GM20431 (cell line): ENCODE measurements around the gene SPTAN1.
"Not testable (repeated sequence)": the region's sequence is repeated elsewhere in the genome, so short reads cannot be mapped to it uniquely, and the experiment has no call there.

Source experiments
- in situ Hi-C: fragments of 300-500 bp; cut with MseI, MboI; formaldehyde crosslinking; loops from one replicate; pipeline ENCODE4 v1.15.0; 2020; ENCODE audit warnings: low sequenced_read_pairs; ENCODE audit not compliant: unreplicated experiment

SPTAN1 gene

DNA sequence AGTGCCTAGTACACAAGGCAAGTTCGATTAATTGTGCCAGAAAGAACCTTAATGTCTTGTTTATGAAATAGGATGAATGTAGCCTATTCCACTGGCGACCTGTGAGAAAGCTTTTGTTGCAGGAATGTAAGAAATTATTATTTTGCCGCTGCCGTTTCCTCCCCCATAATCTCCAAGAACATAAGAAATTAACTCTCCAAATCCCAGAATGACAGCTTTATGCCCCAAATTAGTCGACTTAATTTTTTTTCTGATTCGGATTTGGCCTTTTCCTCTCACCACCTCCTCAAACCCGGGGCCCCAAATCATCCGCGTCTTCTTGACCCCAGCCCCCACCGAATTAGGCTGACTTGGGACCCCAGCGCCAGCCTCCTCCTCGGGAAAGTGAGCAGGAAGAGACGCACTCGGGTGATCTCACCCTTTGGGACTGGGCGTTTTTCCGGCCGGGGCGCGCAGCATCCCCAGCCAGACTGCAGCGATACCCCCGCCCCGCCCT, 682 bp upstream of the SPTAN1 start:
- in situ Hi-C loops, result no loop called here

GRCh38 chr9:128552744-128553440, 505 bp downstream of the SPTAN1 start:
- in situ Hi-C loops, result no loop called here

- in situ Hi-C loops, result no loop called here
These were observed 1.3 kb downstream of the SPTAN1 start for GRCh38 chr9:128553728-128554127.

DNA sequence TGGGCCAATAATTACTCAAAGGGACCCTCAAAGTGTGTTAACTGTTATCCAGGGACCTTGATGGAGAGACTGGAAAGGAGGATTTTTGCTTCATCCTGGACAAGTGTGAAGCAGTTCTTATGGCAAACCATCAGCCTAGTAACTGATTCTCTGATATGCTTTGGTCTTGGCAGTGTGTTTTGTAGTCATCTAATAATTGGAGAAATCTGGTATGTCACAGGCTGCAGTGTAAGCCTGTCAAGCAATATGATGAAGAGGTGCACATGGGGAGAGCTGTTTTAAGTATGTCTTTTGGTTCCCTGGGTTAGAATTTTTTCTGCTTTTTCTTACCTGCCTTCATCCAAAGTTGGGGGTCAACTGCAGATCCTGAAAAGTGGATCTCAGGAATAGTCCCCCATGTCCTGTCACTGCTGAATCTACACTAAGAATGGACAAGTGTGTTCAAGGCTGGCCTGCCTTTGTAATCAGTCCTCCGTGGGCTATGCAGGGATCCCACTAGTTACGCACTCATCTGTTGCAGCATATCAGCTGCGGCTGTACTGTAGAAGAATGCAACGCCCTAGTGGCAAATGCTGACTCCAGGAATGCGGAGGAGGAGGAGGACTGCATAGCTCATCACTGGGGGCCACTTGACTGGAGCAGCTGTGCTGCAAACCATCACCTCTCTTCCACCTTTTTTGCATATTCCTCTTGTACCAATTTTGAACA, 1.9 kb downstream of the SPTAN1 start:
- in situ Hi-C loops, result no loop called here

- in situ Hi-C loops, result no loop called here
These were observed 2.9 kb downstream of the SPTAN1 start for GRCh38 chr9:128555180-128555721.

DNA sequence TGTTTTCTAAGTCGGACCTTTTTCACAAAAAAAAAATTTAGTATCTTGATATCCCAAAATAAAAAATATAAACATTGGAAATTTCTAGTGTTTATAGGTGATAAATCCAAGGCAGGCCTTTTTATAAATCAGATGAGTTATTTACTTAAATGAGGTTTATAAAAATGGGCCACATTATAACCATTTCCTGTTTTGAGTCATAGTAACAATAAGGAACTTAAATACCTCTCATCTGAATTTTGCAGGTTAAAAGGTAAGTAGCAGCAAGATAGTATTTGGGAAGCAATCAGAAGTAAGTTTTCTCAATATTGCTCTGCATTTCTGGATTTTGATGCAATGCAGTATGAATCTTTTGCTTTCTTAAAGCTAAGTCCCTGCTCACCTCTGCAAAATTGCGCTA, 3.9 kb downstream of the SPTAN1 start:
- in situ Hi-C loops, result no loop called here

- in situ Hi-C loops, result no loop called here
These were observed 4.7 kb downstream of the SPTAN1 start for GRCh38 chr9:128556926-128557634.

- in situ Hi-C loops, result no loop called here
These were observed 6.3 kb downstream of the SPTAN1 start for GRCh38 chr9:128558431-128559310.

- in situ Hi-C loops, result no loop called here
These were observed 13.2 kb downstream of the SPTAN1 start for GRCh38 chr9:128565578-128565977.

DNA sequence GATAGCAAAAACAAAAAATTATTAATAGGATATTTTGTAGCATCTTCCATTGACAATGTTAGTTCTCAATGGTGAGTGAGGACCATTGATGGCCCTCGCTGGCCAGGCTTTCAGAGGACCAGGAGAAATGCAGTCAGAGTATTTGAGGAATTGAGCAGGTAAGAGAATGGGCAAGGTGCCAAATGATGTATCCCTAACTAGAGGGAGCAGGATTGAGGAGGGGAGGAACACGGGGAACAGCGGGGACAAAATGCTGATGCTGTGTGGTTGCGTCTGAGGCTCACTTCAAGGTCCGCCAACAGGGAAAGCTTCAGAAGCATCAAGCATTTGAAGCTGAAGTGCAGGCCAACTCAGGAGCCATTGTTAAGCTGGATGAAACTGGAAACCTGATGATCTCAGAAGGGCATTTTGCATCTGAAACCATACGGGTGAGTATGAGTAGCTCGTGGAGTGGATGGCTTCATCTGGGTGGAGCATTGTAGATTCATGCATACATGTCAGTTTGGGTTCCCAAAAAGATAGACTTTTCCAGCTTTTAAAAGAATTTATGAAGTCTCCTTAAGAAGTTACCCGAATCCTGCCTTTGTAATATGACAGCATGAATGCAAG, 16.2 kb downstream of the SPTAN1 start:
- in situ Hi-C loops, result no loop called here

- in situ Hi-C loops, result no loop called here
These were observed 23.1 kb downstream of the SPTAN1 start for GRCh38 chr9:128575469-128575868.

DNA sequence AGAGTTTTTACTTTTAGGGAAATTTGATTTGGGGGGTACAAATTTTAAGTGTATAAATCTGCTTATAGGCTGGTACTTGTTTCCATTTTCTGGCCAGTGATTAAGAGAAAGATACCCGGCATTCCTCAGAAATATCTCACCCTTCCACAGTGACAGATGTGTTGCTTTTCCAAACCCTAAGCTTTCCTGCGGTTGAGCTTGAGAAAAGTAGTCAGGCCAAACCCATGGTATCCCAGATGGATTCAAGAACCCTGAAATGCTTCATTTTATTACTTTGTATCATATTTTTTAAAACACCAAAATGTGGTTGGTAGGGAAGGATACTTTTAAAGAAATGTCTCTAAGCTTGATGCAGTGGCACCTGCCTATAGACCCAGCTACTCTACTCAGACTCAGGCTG, 23.5 kb downstream of the SPTAN1 start:
- in situ Hi-C loops, result no loop called here

- in situ Hi-C loops, result no loop called here
These were observed 24.8 kb downstream of the SPTAN1 start for GRCh38 chr9:128577206-128577605.

- in situ Hi-C loops, result no loop called here
These were observed 26.8 kb downstream of the SPTAN1 start for GRCh38 chr9:128579194-128579593.

DNA sequence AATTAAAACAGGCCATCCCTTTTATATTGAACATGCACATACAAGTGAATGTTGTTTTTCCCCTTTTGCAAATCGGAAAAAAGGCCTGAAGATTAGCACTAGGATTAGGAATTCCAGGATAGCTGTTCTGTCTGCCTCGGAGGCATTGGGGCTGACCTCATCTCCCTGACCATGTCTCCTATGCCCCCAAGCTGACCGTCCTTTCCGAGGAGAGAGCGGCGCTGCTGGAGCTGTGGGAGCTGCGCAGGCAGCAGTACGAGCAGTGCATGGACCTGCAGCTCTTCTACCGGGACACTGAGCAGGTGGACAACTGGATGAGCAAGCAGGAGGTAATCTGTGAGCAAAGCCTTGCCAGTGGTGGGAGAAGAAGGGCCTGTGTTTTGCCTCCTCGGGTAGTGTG, 28.3 kb downstream of the SPTAN1 start:
- in situ Hi-C loops, result no loop called here

GRCh38 chr9:128585155-128585554, 32.8 kb downstream of the SPTAN1 start:
- in situ Hi-C loops, result not testable (repeated sequence)

GRCh38 chr9:128586934-128587333, 34.5 kb downstream of the SPTAN1 start:
- in situ Hi-C loops, result not testable (repeated sequence)

- in situ Hi-C loops, result no loop called here
These were observed 35.1 kb downstream of the SPTAN1 start for GRCh38 chr9:128587453-128587852.

DNA sequence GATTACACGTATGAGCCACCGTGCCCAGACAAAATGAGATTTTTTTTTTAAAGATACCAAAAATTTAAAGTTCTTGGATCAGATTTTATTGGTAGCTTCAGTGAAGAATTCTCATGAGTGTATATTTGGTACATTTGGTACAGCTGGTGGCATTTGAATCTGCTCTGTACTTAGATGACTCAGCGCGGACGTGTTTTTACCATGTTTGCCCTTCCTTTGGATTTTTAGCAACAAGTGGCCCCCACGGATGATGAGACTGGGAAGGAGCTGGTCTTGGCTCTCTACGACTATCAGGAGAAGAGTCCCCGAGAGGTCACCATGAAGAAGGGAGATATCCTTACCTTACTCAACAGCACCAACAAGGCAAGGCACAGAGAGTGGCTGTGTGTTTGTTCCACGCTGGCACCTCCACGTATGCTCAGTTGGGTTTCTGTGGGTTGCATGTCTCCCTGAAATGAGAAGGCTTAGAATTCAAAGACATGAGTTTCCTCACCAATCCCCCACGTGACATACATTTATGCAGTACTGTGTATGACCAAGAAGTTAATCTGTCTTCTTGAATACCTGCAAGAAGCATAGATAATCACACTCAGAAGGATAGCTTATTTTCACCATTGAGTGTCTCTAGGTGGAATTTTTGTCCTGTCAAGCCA, 36.3 kb downstream of the SPTAN1 start:
- in situ Hi-C loops, result no loop called here
